GM19035 (cell line): ENCODE measurements around the gene ARID3A.

Experiments used
- ATAC-seq: cut with Tn5 transposase; IDR thresholded peaks from one replicate; pipeline ENCODE4 v1.9.1; 2021; ENCODE audit not compliant: unreplicated experiment

ARID3A gene

GRCh38 chr19:911197-912033 lies 14.4 kb upstream of the ARID3A start:
- no peak for ATAC-seq

GRCh38 chr19:912181-913079 lies 13.4 kb upstream of the ARID3A start:
- ATAC-seq: no peak

- ATAC-seq: peak; percentile 57
These were observed 12.6 kb upstream of the ARID3A start, which contains the start of gene R3HDM4 for GRCh38 chr19:913080-913748. TSS of gene R3HDM4 (minus strand) at chr19:913219. CDS start at chr19:913157, 62 bp downstream.

GRCh38 chr19:916645-917322 lies 9.1 kb upstream of the ARID3A start:
- no peak for ATAC-seq

GRCh38 chr19:917323-918151 lies 8.3 kb upstream of the ARID3A start, which contains the start of gene KISS1R:
TSS of gene KISS1R (plus strand) at chr19:917333. CDS start at chr19:917503, 170 bp downstream.
- no peak for ATAC-seq

GRCh38 chr19:918152-918437 lies 7.7 kb upstream of the ARID3A start:
- no peak for ATAC-seq

- ATAC-seq: no peak
These were observed 7.2 kb upstream of the ARID3A start for GRCh38 chr19:918481-919198.

- no peak for ATAC-seq
These were observed 6.4 kb upstream of the ARID3A start for GRCh38 chr19:919199-920050.

GRCh38 chr19:920051-920864 lies 5.6 kb upstream of the ARID3A start:
- ATAC-seq: no peak

GRCh38 chr19:924553-925086 lies 1.2 kb upstream of the ARID3A start:
- no peak for ATAC-seq

- peak; percentile 38 for ATAC-seq
These were observed 729 bp upstream of the ARID3A start for GRCh38 chr19:925087-925525.

- ATAC-seq: no peak
These were observed 421 bp downstream of the ARID3A start for GRCh38 chr19:926323-926588.

- no peak for ATAC-seq
These were observed 935 bp downstream of the ARID3A start for GRCh38 chr19:926589-927350.

- ATAC-seq: no peak
These were observed 1.5 kb downstream of the ARID3A start for GRCh38 chr19:927351-927779.

- no peak for ATAC-seq
These were observed 2.1 kb downstream of the ARID3A start for GRCh38 chr19:927780-928401.

- no peak for ATAC-seq
These were observed 2.8 kb downstream of the ARID3A start for GRCh38 chr19:928471-929202.
